G401 (cell line): ENCODE data around the gene DPH1. TPM values are rescaled to one million over a fixed set of nuclear protein-coding genes. Genes with fewer than 3 reads are reported as not detected.

ENCODE experiments used
- DNase-seq: peaks from one replicate; pipeline ENCODE4 v3.0.0-alpha.2; 2015; ENCODE audit warnings: low spot score
- in situ Hi-C: cut with HindIII; loops from 2 replicates; pipeline ENCODE4 v1.10.0; 2016; ENCODE audit warnings: low sequenced_read_pairs, mixed read lengths
- total RNA-seq: library from RNA; depleted of rRNA; stranded (reverse); fragments of >200 nt; shearing (Covaris generic); gene quantifications from 2 replicates; pipeline ENCODE4 v1.2.3, GENCODE V29; 2014; rRNA removed

The DPH1 gene
- total RNA-seq, 1 experiment from 2014 or later = 56.7 TPM

DNA sequence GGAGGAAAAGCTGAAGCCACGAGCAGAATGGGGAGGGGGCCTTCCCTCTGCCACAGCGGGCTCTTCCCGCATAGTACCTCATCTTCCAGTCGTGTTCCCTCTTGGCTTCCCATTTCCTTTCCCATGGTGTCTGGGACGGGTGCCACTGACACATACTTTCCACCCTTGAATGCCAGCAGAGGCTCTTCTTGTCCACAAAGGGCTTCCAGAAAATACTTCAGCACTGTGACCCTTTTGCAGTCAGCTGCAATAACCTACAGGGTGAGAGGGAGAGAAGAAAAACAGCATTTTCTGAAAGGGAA lies 55.6 kb downstream of the DPH1 start:
- in situ Hi-C loops = no loop called here
- DNase-seq = no peak

DNA sequence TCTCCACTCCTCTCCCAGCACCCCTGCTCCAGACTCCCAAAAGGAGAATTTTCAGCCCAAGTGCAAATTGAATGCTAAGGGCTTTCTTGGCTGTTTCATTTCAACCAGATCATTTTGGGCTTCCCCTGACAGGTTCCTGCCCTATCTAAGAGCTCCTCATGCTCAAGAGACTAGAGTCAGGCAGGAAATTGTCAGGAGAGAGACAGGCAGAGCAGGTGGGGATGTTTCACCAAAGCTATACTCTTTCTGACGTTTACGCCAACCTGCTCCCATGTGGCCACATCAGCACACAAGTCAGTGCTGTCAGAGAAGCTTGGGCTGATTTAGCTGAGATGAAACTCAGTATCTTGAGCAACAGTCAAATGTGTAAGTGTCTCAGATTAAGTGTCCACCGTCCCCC lies 56.4 kb downstream of the DPH1 start:
- in situ Hi-C loops = no loop called here
- DNase-seq = no peak

DNA sequence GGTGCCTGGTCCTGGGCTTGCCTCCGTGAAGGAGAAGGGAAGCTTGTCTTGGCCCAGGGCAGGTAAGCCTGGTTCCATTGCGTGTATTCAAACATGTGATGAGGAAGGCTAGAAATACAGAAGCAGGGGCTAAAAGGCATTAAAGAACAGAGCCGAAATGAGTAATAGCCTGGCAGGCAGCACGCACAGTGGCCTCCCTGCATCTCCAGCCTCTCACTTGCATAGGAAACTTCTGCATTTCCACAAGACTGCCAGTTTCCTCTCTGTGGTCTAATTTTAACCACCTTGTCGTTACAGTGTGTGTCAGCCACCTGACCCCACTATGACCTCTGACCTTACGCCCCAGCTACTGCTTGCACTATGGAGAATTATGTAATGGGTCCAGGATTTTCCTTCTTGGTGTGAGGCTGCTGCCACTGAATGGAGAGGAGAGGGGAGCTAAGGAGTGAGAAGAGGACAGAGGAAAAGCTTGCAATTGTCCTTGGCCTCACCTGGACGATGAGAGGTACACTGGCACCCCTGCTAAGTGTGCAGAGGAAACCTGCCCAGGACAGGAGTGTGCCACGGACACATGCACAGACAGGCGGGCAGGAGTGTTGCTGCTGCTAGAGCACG lies 57.8 kb downstream of the DPH1 start:
- DNase-seq = no peak
- in situ Hi-C loops = no loop called here

DNA sequence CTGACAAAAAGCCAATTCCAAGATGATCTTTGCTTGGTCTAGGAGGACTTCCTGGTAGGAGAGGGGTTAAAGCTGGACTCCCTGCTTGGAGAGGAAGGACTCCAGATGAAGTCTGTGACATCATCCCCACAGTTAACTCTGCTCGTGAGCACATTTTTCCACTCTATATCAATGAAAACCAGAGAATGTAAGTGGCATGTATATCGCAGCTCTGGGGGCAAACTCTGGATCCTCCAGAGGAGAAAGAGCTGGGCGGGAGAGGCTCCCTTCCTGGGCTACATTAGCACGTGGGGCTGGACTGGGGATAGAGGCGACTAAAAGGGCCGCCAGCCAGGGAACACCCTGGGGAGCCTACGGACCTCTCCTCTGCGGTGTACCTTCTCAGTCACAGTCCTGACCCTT lies 59.1 kb downstream of the DPH1 start:
- no peak for DNase-seq

DNA sequence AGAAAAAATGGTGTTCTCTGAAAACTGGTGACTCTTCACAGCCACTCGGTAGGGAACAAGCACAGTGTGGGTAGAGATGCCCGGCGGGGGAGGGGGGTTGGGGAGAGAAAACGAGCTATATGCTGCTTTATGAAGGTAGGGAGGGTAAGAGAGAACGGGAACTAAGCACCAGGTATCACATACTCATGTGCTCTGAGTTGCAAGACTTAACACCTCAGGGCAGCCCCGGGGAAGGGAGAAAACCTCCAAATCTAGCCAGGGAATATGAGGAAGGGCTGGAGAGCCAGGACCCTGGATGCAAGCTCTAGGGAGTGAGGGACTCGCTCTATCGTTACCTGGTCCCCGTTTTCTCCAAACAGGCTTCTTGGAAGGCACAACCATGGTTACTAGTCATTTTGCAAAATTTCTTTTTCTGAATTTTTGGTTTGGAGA lies 60.3 kb downstream of the DPH1 start:
- in situ Hi-C loops = no loop called here
- DNase-seq = no peak

More for the DNA sequence above, 59.1 kb downstream of the DPH1 start:
- in situ Hi-C loops = no loop called here

GRCh38 chr17:2090804-2091534 lies 61.0 kb downstream of the DPH1 start:
- in situ Hi-C loops = no loop called here
- DNase-seq = peak; percentile 56

GRCh38 chr17:2092253-2092652 lies 62.3 kb downstream of the DPH1 start:
- DNase-seq = no peak
- in situ Hi-C loops = no loop called here

DNA sequence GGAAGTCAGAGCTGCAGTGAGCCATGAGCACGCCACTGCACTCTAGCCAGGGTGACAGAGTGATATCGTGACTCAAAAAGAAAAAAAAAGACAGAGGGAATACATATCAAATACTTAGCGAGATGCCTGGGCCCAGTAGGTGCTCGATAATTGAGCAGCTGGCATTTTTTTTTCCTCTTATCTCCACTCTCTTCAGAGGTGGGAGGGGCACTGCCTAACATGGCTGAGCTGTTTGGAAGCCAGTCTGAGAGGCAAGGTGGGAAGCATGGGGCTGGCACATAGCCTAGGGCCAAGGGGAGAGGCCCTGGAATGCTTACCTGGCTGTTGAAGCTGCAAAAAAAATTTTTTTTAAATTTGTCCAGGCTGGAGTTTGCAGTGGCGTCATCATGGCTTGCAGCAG lies 63.4 kb downstream of the DPH1 start:
- DNase-seq = no peak

More for the DNA sequence above, 63.4 kb downstream of the DPH1 start:
- in situ Hi-C loops = no loop called here

Other genes with a start within 250 kb of the DPH1 start
- 13.4 and 16.0 TPM in 2 replicates for gene SMYD4, start 200.3 kb upstream of the DPH1 start, total RNA-seq
- 79.1 and 102 TPM in 2 replicates for gene RPA1, start 200.1 kb upstream of the DPH1 start, total RNA-seq
- gene RTN4RL1, start 4.8 kb upstream of the DPH1 start, total RNA-seq = 65.0 and 65.6 TPM in 2 replicates
- 48.0 and 63.1 TPM in 2 replicates for gene OVCA2, start 11.9 kb downstream of the DPH1 start, total RNA-seq
- gene HIC1, start 24.9 kb downstream of the DPH1 start, total RNA-seq = 20.2 and 37.8 TPM in 2 replicates